Measurements from ENCODE around the gene IMMT. TPM values are rescaled to one million over a fixed set of nuclear protein-coding genes. Genes with fewer than 3 reads are reported as not detected.

Gene IMMT
- polyA plus RNA-seq, 1 donor from 2014 or later, result 45.9 TPM

DNA sequence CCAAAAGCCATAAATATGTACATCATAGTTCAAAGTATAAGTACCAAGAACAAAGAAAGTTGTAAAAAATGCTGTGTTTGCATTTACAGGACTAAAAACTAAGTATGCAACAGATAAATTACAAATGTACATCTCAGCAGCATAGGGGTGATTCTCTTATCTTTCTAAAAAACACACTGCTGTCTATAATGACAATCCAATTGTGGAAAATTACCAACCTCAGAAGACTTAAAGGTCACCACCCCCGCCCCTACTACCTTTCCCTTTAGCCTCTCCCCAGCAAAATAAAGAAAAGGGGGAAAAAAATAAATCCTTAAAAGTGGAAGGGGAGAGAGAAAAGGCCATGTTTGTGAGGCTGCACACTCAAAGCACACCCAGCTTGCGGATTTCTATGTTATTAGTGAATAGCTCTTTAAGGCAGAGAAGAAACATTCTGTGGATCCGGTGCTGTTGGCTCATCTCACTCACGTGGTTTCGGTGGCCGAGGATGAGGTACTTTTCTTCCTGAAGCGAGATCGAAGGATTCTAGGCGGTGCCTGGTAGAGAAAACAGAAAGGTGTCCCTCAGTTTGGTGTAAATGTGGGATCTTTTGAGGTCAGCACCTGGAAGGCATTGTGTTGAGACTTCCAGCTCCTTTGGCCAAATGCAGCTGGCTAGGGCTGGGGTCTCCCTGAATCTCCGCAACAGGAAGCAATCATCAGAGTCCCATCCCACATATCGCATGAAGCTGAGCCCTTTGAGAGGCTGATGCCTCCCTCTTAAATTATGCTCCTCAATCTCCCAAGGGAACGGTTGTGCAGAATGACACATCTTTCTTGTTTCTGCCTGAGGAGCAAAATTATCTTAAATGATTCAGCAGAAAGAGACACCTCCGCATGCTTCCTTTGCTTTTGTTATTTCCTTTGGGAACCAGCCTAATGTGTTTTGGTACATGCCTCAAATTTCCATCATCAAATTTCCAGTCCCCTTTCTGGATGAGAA is 21.6 kb upstream of the IMMT start:
- H2AFZ ChIP-seq (ENCODE audit: low read depth, low read length), result no peak overlapping the region
- no peaks in the 10 kb centered on the region for H3K9me3 ChIP-seq (ENCODE audit: low read length)
- no peaks in the 10 kb centered on the region for H3F3A ChIP-seq (ENCODE audit: insufficient read depth, low read length, poor library complexity, severe bottlenecking)
- H3K27ac ChIP-seq (ENCODE audit: low read length), result no peak overlapping the region
- H3K4me2 ChIP-seq (ENCODE audit: low read length), result no peak overlapping the region
- H3K79me2 ChIP-seq (replicated peaks; ENCODE audit: insufficient read depth, low read length), result no peaks in the 10 kb centered on the region
- H3K36me3 ChIP-seq (ENCODE audit: insufficient read depth, low read length), result peaks cover 5% of the 10 kb centered on the region
- H4K20me1 ChIP-seq (ENCODE audit: insufficient read depth), result no peaks in the 10 kb centered on the region
- no peak overlapping the region for H3K4me3 ChIP-seq (ENCODE audit: low read length)
- no peak overlapping the region for H3K9ac ChIP-seq (ENCODE audit: low read length)
- no peaks in the 10 kb centered on the region for H3K9me2 ChIP-seq (ENCODE audit: insufficient read depth, low read length)
- no peaks in the 10 kb centered on the region for H3K27me3 ChIP-seq (ENCODE audit: insufficient read depth, low read depth, low read length)
- TF ChIP-seq, protein P1, sequence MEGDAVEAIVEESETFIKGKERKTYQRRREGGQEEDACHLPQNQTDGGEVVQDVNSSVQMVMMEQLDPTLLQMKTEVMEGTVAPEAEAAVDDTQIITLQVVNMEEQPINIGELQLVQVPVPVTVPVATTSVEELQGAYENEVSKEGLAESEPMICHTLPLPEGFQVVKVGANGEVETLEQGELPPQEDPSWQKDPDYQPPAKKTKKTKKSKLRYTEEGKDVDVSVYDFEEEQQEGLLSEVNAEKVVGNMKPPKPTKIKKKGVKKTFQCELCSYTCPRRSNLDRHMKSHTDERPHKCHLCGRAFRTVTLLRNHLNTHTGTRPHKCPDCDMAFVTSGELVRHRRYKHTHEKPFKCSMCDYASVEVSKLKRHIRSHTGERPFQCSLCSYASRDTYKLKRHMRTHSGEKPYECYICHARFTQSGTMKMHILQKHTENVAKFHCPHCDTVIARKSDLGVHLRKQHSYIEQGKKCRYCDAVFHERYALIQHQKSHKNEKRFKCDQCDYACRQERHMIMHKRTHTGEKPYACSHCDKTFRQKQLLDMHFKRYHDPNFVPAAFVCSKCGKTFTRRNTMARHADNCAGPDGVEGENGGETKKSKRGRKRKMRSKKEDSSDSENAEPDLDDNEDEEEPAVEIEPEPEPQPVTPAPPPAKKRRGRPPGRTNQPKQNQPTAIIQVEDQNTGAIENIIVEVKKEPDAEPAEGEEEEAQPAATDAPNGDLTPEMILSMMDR (IDR thresholded peaks at IDR 0.05; ENCODE audit: poor library complexity, severe bottlenecking), result no peak
- TF ChIP-seq, protein P2, sequence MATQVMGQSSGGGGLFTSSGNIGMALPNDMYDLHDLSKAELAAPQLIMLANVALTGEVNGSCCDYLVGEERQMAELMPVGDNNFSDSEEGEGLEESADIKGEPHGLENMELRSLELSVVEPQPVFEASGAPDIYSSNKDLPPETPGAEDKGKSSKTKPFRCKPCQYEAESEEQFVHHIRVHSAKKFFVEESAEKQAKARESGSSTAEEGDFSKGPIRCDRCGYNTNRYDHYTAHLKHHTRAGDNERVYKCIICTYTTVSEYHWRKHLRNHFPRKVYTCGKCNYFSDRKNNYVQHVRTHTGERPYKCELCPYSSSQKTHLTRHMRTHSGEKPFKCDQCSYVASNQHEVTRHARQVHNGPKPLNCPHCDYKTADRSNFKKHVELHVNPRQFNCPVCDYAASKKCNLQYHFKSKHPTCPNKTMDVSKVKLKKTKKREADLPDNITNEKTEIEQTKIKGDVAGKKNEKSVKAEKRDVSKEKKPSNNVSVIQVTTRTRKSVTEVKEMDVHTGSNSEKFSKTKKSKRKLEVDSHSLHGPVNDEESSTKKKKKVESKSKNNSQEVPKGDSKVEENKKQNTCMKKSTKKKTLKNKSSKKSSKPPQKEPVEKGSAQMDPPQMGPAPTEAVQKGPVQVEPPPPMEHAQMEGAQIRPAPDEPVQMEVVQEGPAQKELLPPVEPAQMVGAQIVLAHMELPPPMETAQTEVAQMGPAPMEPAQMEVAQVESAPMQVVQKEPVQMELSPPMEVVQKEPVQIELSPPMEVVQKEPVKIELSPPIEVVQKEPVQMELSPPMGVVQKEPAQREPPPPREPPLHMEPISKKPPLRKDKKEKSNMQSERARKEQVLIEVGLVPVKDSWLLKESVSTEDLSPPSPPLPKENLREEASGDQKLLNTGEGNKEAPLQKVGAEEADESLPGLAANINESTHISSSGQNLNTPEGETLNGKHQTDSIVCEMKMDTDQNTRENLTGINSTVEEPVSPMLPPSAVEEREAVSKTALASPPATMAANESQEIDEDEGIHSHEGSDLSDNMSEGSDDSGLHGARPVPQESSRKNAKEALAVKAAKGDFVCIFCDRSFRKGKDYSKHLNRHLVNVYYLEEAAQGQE (IDR thresholded peaks at IDR 0.05; ENCODE audit: borderline replicate concordance), result no peak
- TF ChIP-seq EP300 (conservative IDR thresholded peaks at IDR 0.05; ENCODE audit: poor library complexity, severe bottlenecking) (no peak), SMC3 (conservative IDR thresholded peaks at IDR 0.05; ENCODE audit: poor library complexity) (no peak), TAF1 (IDR thresholded peaks at IDR 0.05; ENCODE audit: low read depth) (no peak), RAD21 (conservative IDR thresholded peaks at IDR 0.05) (no peak), POLR2AphosphoS5 (IDR thresholded peaks at IDR 0.05) (no peak), MXI1 (conservative IDR thresholded peaks at IDR 0.05; ENCODE audit: poor library complexity, severe bottlenecking) (no peak), EZH2 (IDR thresholded peaks at IDR 0.05; ENCODE audit: borderline replicate concordance, insufficient read depth, low read length, poor library complexity, severe bottlenecking) (no peak)

DNA sequence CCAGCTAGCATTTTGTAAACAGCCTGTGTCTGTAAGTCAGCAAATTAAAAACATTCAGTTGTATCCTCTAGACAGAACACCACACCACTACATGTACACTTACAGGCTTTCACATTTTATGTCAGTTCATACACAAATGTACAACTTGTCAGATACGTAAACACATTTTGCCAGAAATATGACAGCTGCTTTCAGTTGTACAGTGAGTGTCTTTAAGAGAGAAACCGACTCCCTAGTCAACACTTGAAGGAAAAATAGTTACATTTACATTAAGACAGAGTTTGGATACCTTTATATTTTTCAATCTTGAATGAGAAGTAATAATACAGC is 19.2 kb upstream of the IMMT start:
- no peak overlapping the region for H2AFZ ChIP-seq (ENCODE audit: low read depth, low read length)
- H3F3A ChIP-seq (ENCODE audit: insufficient read depth, low read length, poor library complexity, severe bottlenecking), result no peaks in the 10 kb centered on the region
- H3K9ac ChIP-seq (ENCODE audit: low read length), result no peak overlapping the region
- H3K9me2 ChIP-seq (ENCODE audit: insufficient read depth, low read length), result no peaks in the 10 kb centered on the region
- no peak for TF ChIP-seq RAD21 (conservative IDR thresholded peaks at IDR 0.05)
- no peak for TF ChIP-seq EP300 (conservative IDR thresholded peaks at IDR 0.05; ENCODE audit: poor library complexity, severe bottlenecking)
- no peak for TF ChIP-seq POLR2AphosphoS5 (IDR thresholded peaks at IDR 0.05)
- TF ChIP-seq, protein P2 (IDR thresholded peaks at IDR 0.05; ENCODE audit: borderline replicate concordance), result no peak
- no peak for TF ChIP-seq EZH2 (IDR thresholded peaks at IDR 0.05; ENCODE audit: borderline replicate concordance, insufficient read depth, low read length, poor library complexity, severe bottlenecking)
- no peak for TF ChIP-seq SMC3 (conservative IDR thresholded peaks at IDR 0.05; ENCODE audit: poor library complexity)
- TF ChIP-seq, protein P1 (IDR thresholded peaks at IDR 0.05; ENCODE audit: poor library complexity, severe bottlenecking), result no peak
- TF ChIP-seq MXI1 (conservative IDR thresholded peaks at IDR 0.05; ENCODE audit: poor library complexity, severe bottlenecking), result no peak
- no peak for TF ChIP-seq TAF1 (IDR thresholded peaks at IDR 0.05; ENCODE audit: low read depth)
- H3K4me3 ChIP-seq (ENCODE audit: low read length), result no peak overlapping the region
- H3K27ac ChIP-seq (ENCODE audit: low read length), result no peak overlapping the region
- H3K36me3 ChIP-seq (ENCODE audit: insufficient read depth, low read length), result peaks cover 16% of the 10 kb centered on the region
- H3K79me2 ChIP-seq (replicated peaks; ENCODE audit: insufficient read depth, low read length), result no peaks in the 10 kb centered on the region
- no peaks in the 10 kb centered on the region for H3K9me3 ChIP-seq (ENCODE audit: low read length)
- H3K27me3 ChIP-seq (ENCODE audit: insufficient read depth, low read depth, low read length), result no peaks in the 10 kb centered on the region
- no peaks in the 10 kb centered on the region for H4K20me1 ChIP-seq (ENCODE audit: insufficient read depth)
- no peak overlapping the region for H3K4me2 ChIP-seq (ENCODE audit: low read length)

Measured in neural cell (in vitro differentiated cells).